Activated CD4-positive, alpha-beta T cell treated with anti-CD3 and anti-CD28 coated beads, Interleukin-2, amount 10 ng/mL, durations not matched to agents 7 days and 5 days (primary cell): Measurements from ENCODE around the gene FBRSL1. TPM values are rescaled to one million over a fixed set of nuclear protein-coding genes. Genes with fewer than 3 reads are reported as not detected.

Source experiments
- CTCF ChIA-PET: fragments of 350-600 bp; sonication (Branson Sonifier 250); formaldehyde crosslinking; loops from one replicate; lab custom pipeline; 2021; ENCODE audit warnings: antibody characterized with exemption; lab: Charles Lee
- POLR2A ChIA-PET: fragments of 350-600 bp; sonication (Branson Sonifier 250); formaldehyde crosslinking; loops from one replicate; lab custom pipeline; 2021; ENCODE audit warnings: antibody characterized with exemption; lab: Charles Lee
- DNase-seq: peaks from one replicate; pipeline ENCODE4 v3.0.0-alpha.2; 2020
- H3K27ac Mint-ChIP-seq: one replicate; pipeline ENCODE4 v1.8.0; 2021; ENCODE audit warnings: mild to moderate bottlenecking, moderate library complexity, mixed read lengths
- H3K27me3 Mint-ChIP-seq: one replicate; pipeline ENCODE4 v1.8.0; 2021; ENCODE audit warnings: mixed read lengths
- H3K36me3 Mint-ChIP-seq: one replicate; pipeline ENCODE4 v1.8.0; 2021; ENCODE audit warnings: low read depth, mixed read lengths
- H3K4me1 Mint-ChIP-seq: one replicate; pipeline ENCODE4 v1.8.0; 2021; ENCODE audit warnings: mixed read lengths
- H3K4me3 Mint-ChIP-seq: one replicate; pipeline ENCODE4 v1.8.0; 2021; ENCODE audit warnings: mild to moderate bottlenecking, moderate library complexity, mixed read lengths
- H3K9me3 Mint-ChIP-seq: one replicate; pipeline ENCODE4 v1.8.0; 2021; ENCODE audit warnings: mixed read lengths
- total RNA-seq, 2 experiments: library from RNA; stranded (reverse); gene quantifications; one replicate each; pipeline ENCODE4 v1.2.3, GENCODE V29; 2021

FBRSL1 gene
- total RNA-seq, 2 experiments from 2014 or later = 49.8 to 51.1 TPM

DNA sequence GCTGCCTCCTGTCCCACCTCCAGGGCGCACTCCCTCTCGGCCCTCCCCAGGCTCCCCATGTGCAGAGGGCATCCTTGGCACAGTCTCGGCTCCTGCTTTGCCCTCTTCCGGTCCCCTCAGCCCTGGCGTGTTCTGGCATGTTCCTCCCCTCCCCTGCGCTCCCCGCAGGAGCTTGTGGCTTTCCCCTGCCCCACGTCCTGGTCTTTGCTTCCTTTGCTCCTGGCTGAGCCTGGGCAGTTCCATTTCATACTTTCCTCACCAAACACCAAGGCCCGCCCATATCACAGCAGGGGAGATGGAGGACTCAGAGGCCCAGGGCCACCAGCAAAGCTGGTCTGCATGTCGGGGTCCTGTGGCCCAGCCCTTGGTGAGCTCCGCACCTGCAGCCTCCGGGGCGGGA is 56.0 kb downstream of the FBRSL1 start:
- DNase-seq = no peak
- Mint-ChIP-seq H3K36me3 (no peaks in the 10 kb centered on the region), H3K9me3 (no peaks in the 10 kb centered on the region), H3K4me1 (peaks cover 14% of the 10 kb centered on the region), H3K27me3 (no peaks in the 10 kb centered on the region), H3K4me3 (no peak overlapping the region), H3K27ac (no peak overlapping the region)
- ChIA-PET POLR2A (no interaction called here), CTCF (no interaction called here)

DNA sequence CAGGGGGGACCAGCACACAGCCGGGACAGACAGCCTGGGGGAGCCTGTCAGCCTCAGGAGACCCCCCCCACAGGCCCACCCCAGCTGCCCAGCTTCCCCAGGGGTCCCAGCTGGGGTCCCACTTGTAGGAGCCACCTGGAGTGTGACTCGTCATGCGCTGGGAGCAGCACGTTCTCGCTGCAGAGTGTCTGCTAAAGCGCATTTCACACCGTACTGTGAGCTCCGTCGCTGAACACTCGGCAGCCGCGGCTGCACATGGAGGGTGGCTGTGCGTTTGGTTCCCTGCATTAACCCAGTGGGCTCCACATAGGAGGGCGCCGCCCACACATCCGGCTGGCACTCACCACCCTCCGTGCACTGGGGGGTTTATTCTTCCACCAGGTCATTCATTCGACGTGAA is 56.7 kb downstream of the FBRSL1 start:
- ChIA-PET CTCF (no interaction called here), POLR2A (no interaction called here)
- DNase-seq = no peak
- no peak overlapping the region for H3K4me3 Mint-ChIP-seq
- H3K9me3 Mint-ChIP-seq = no peaks in the 10 kb centered on the region
- no peak overlapping the region for H3K27ac Mint-ChIP-seq
- no peaks in the 10 kb centered on the region for H3K36me3 Mint-ChIP-seq
- no peaks in the 10 kb centered on the region for H3K27me3 Mint-ChIP-seq
- H3K4me1 Mint-ChIP-seq = peaks cover 14% of the 10 kb centered on the region

DNA sequence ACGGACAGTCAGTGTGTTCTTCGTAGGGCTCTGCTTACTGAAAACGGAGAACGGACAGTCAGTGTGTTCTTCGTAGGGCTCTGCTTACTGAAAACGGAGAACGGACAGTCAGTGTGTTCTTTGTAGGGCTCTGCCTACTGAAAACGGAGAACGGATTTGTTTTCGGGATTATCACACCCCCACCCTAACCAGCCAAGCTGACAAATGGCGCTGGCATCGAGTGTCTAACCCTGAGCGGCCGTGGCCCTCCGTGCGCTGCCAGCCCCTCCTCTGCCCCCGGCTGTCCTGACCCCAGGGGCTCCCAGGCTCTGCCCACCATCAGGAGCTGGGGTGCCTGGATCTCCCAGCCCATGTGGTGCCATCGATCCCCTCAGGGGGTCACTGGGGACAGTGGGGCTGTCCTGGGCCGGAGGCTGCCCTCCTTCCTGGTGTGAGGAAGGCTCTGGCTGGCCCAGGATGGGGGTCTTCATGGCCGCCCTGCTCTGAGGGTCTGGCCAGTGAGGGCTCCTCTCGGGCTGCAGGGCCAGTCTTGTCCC is 57.3 kb downstream of the FBRSL1 start:
- POLR2A ChIA-PET = no interaction called here

DNA sequence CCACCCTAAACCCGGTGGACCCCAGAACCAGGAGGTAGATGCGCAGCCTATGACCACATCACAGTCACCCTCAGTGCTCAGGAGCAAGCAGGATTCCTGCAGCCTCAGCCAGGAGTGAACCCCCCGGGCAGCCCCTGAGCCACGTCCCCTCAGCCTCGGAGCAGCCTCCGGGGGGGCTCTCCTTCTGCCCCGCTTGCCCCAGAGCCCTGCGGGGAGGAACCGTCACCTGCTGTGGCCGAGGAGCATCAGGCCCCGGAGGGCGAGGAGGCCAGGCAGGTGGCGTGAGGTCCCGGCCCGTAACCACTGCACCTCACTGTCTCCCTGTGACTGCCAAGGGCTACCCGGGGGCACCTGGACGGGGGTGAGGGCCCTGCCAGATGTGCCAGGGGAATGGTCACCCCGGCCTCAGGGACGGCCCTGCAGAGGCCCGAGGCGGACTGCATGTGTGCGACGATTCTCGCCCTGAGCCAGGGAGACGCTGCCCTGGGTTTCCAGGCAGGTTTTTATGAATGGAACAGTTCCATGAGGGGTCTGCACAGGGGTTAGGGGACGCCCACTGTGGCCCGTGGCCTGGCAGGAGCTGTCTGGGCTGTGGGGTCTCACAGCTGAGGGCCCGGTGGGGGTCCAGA is 58.6 kb downstream of the FBRSL1 start:
- H3K4me1 Mint-ChIP-seq = peaks cover 4% of the 10 kb centered on the region
- no peak overlapping the region for H3K27ac Mint-ChIP-seq
- ChIA-PET POLR2A (no interaction called here), CTCF (no interaction called here)
- no peaks in the 10 kb centered on the region for H3K9me3 Mint-ChIP-seq
- no peak for DNase-seq
- no peak overlapping the region for H3K4me3 Mint-ChIP-seq
- no peaks in the 10 kb centered on the region for H3K36me3 Mint-ChIP-seq
- no peaks in the 10 kb centered on the region for H3K27me3 Mint-ChIP-seq

More for the DNA sequence above, 57.3 kb downstream of the FBRSL1 start:
- no peak for DNase-seq
- no peaks in the 10 kb centered on the region for H3K36me3 Mint-ChIP-seq
- H3K27ac Mint-ChIP-seq = no peak overlapping the region
- H3K9me3 Mint-ChIP-seq = no peaks in the 10 kb centered on the region
- no peaks in the 10 kb centered on the region for H3K27me3 Mint-ChIP-seq
- CTCF ChIA-PET = no interaction called here
- H3K4me3 Mint-ChIP-seq = no peak overlapping the region
- H3K4me1 Mint-ChIP-seq = peaks cover 14% of the 10 kb centered on the region

DNA sequence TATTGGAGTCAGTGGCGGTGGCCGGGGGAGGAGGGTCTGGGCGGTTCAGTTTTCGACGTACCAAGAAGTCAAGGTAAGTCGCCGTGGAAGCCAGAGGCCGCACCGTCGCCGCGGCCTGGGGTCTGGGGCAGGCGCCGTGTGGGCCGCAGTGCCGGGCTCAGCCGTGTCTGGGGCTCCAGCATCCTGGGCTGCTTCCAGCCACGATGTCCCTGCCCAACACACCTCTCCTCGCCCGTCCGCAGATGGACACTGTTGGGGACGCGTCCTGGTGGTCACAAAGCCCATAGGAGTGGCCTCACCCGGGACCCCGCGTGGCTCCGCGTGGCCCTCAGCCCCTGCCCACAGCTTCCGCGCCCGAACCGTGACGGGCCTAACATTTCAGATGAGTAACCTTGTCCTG is 59.1 kb downstream of the FBRSL1 start:
- H3K9me3 Mint-ChIP-seq = no peaks in the 10 kb centered on the region
- H3K4me3 Mint-ChIP-seq = no peak overlapping the region
- CTCF ChIA-PET = no interaction called here
- no peaks in the 10 kb centered on the region for H3K36me3 Mint-ChIP-seq
- no peaks in the 10 kb centered on the region for H3K27me3 Mint-ChIP-seq
- H3K4me1 Mint-ChIP-seq = peaks cover 3% of the 10 kb centered on the region
- H3K27ac Mint-ChIP-seq = no peak overlapping the region
- DNase-seq = no peak
- POLR2A ChIA-PET = no interaction called here

DNA sequence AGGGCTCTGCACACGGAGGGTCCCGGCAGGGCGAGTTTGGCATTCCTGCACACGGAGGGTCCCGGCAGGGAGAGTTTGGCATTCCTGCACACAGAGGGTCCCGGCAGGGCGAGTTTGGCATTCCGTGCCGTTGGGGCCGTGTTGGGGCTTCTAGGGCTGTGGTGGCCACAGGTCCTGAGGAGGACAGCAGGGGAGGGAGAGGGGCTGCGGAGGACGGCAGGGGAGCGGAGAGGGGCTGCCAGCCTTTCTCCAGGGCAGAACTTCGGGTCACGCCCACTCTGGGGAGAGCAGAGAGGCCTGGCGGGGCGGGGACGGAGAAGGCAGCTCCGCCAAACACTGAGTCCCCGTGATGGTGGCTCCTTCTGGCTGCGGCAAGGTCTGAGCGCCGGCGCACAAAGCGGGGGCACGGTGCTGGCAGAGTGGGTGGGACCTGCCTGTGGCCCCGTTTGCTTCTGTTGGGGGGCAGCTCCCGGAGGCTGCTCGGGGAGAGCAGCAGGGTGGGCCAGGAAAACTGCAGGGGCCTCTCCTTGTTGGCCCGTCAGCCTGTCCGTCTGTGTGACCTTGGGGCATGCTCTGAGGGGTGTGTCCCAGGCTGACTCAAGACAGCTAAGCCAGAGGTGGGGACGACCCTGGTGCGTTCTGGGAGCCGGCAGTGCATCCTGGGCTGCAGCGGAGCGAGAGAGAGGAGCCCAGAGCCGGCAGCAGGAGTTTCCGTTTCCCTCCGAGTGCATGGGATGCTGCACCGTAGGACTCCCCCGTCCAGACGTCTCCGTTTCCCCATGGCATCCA is 60.3 kb downstream of the FBRSL1 start:
- ChIA-PET POLR2A (no interaction called here), CTCF (no interaction called here)
- Mint-ChIP-seq H3K9me3 (no peaks in the 10 kb centered on the region), H3K4me1 (no peaks in the 10 kb centered on the region), H3K36me3 (no peaks in the 10 kb centered on the region), H3K27me3 (no peaks in the 10 kb centered on the region), H3K27ac (no peak overlapping the region), H3K4me3 (no peak overlapping the region)
- no peak for DNase-seq

DNA sequence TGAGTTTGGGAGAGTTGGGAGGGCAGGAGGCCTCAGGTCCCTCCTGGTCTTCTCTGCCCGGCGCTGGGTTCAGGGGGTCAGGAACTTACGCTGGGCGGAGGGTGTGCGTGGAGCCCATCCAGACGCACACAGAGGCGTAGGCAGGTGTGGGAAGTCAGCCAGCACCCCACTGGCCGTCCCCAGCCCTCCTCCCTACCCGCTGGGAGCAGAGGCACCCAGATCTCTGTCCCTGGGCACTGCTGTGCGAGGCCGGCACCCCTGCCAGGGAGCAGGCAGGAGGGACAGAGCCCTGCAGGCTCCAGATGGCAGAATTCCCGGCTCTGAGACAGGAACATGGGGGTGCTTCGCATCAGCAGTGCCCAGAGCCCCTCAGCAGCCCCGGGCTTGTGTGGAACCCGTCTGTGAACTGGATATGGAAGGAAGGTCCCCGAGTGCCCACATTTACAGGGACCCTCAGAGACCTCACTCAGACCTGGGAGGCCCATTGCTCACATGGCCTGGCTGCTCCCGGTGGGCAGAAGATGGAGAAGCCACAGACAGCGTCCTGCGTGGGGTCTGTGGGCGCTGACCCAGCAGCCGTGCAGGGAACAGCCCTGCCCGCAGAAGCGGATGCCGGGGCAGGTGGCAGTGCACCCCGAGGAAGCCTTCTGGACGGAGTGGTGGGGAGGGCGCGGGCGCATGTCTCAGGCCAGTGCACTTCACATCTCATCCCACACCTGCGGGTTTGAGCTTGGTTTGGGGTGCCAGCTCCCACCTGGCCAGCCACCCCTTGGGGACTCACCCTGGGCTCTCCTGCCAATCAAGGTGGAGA is 61.1 kb downstream of the FBRSL1 start:
- no peak overlapping the region for H3K4me3 Mint-ChIP-seq
- no peaks in the 10 kb centered on the region for H3K36me3 Mint-ChIP-seq
- ChIA-PET POLR2A (no interaction called here), CTCF (no interaction called here)
- H3K27ac Mint-ChIP-seq = no peak overlapping the region
- H3K4me1 Mint-ChIP-seq = no peaks in the 10 kb centered on the region
- H3K9me3 Mint-ChIP-seq = no peaks in the 10 kb centered on the region
- DNase-seq = no peak
- no peaks in the 10 kb centered on the region for H3K27me3 Mint-ChIP-seq

DNA sequence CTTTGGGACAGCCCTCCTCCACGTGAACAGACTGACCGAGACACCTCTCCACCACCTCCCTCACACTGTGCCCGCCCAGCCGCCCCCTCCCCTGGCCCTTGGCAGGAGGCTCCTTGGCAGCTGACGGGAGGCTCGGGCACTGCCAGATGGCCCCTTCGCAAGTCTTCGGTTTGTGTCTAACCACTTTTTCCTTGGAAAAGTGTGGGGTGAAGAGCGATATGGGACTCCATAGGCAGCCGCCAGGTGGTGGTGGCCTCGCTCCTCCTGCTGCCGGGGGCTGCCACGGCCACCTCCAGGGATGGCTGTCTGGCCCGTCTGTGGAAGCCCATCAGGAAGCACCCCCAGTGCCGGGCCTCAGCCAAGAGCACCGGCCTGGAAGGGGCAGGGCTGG is 61.7 kb downstream of the FBRSL1 start:
- no peaks in the 10 kb centered on the region for H3K9me3 Mint-ChIP-seq
- no peak overlapping the region for H3K27ac Mint-ChIP-seq
- CTCF ChIA-PET = no interaction called here
- no peaks in the 10 kb centered on the region for H3K4me1 Mint-ChIP-seq
- POLR2A ChIA-PET = no interaction called here
- H3K27me3 Mint-ChIP-seq = no peaks in the 10 kb centered on the region
- no peak overlapping the region for H3K4me3 Mint-ChIP-seq
- DNase-seq = no peak
- no peaks in the 10 kb centered on the region for H3K36me3 Mint-ChIP-seq

DNA sequence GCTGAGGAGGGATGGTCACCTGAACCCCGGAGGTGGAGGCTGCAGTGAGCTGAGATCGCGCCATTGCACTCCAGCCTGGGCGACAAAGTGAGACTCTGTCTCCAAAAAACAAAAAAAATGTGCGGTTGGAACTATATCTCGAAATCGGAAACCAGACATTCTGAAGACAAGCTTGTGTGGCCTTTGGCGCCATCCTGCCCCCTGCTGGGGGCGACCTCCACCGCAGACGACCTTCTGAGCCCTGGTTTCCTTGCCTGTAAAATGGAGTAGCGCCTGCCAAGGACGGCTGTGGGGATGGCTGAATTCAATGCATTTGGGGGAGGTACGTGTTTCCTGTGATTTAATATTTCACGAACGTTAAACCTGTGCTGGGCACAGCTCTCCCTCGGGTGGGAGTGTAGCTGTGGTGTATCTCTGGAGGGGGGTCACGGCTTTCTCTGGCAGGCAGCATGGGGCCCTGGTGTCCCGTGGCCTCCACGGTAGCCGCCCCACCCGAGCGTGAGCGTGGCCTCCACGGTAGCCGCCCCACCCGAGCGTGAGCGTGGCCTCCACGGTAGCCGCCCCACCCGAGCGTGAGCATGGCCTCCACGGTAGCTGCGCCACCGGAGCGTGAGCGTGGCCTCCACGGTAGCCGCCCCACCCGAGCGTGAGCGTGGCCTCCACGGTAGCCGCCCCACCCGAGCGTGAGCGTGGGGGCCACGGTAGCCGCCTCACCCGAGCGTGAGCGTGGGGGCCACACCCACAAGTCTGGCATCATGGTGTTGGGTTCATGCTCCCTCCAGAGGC is 65.1 kb downstream of the FBRSL1 start:
- ChIA-PET POLR2A (no interaction called here), CTCF (interaction anchor here (1.2 to 1.3 kb wide), 2 partner anchors 140 to 170 kb away, joined by 3 to 7 read pairs; no protein-coding TSS in a partner anchor)
- Mint-ChIP-seq H3K4me3 (no peak overlapping the region), H3K27ac (no peak overlapping the region), H3K36me3 (no peaks in the 10 kb centered on the region), H3K9me3 (no peaks in the 10 kb centered on the region), H3K4me1 (peaks cover 14% of the 10 kb centered on the region), H3K27me3 (peaks cover 10% of the 10 kb centered on the region)
- peak; percentile 39 for DNase-seq

DNA sequence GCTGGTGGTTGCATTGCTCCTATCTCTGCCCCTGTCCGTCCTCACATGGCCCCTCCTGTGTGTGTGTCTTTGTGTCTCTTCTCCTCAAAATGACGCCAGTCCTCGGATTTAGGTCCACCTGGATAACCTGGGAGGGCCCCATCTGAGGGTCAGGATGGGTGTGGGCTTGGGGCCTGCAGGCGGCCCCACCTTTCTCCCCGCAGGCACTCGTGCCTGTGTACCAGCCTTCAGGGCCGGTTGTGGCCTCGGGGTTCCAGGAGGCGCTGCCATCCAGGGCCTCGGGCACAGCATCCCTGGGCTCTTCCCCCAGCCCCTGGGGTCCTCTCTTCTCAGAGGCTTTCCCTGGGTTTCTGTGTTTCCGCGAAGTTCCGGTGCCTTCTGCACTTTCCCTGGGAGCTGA is 65.7 kb downstream of the FBRSL1 start:
- Mint-ChIP-seq H3K27ac (no peak overlapping the region), H3K4me1 (peaks cover 15% of the 10 kb centered on the region), H3K36me3 (no peaks in the 10 kb centered on the region), H3K27me3 (peaks cover 10% of the 10 kb centered on the region), H3K4me3 (no peak overlapping the region), H3K9me3 (no peaks in the 10 kb centered on the region)
- ChIA-PET CTCF (interaction anchor here (1.2 kb wide), 1 partner anchor 170 kb away, joined by 3 read pairs; no protein-coding TSS in a partner anchor), POLR2A (no interaction called here)
- no peak for DNase-seq

DNA sequence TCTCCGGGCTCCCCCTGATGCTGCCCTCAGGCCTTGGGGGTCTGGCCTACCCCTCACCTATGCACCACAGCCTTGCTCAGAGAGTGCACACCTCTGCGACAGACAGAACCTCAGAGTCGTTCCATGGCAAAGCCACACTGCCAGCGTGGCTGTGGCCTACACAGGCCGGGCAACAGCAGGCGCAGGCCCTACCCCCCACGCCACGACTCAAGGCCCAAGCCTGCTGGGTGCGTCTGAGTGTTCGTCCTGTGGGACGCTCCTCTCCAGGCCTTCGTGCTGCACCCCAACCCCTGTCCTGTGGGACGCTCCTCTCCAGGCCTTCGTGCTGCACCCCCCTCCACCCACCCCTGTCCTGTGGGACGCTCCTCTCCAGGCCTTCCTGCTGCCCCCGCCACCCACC is 66.3 kb downstream of the FBRSL1 start:
- CTCF ChIA-PET = no interaction called here
- Mint-ChIP-seq H3K27ac (no peak overlapping the region), H3K9me3 (no peaks in the 10 kb centered on the region), H3K36me3 (no peaks in the 10 kb centered on the region), H3K4me3 (no peak overlapping the region), H3K4me1 (peaks cover 18% of the 10 kb centered on the region), H3K27me3 (peaks cover 10% of the 10 kb centered on the region)
- no peak for DNase-seq
- POLR2A ChIA-PET = no interaction called here

DNA sequence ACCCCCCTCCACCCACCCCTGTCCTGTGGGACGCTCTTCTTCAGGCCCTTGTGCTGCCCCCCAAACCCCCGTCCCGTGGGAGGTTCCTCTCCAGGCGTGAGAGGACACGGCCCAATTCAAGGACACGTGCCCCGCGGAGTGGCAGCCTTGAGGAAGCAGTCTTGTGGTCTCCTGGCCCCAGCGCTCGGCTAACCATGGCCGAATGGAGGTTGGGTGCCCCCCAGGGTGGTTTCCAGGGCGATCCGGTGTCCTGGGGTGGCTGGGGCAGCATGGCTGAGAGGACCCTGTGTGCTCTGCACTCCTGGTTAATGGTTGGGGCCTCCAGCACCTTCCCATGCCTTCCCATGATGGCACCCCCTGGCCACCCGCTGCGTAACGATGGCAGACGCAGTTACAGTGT is 66.8 kb downstream of the FBRSL1 start:
- DNase-seq = no peak
- ChIA-PET POLR2A (no interaction called here), CTCF (no interaction called here)
- Mint-ChIP-seq H3K9me3 (no peaks in the 10 kb centered on the region), H3K4me3 (no peak overlapping the region), H3K4me1 (peaks cover 19% of the 10 kb centered on the region), H3K36me3 (no peaks in the 10 kb centered on the region), H3K27me3 (peaks cover 10% of the 10 kb centered on the region), H3K27ac (no peak overlapping the region)
